OCI-LY7 (cell line): ENCODE measurements around the gene SCAF1. TPM values are rescaled to one million over a fixed set of nuclear protein-coding genes. Genes with fewer than 3 reads are reported as not detected.
A peak's percentile ranks its signal among the peaks of the same experiment; 100 is the strongest.

ENCODE experiments used
- BruUV-seq: library from RNA; stranded (reverse); fragments of 400-500 nt; replicated peaks from 2 replicates; lab custom pipeline; 2021; lab: Mats Ljungman, UMichigan
- CTCF ChIA-PET: fragments of 300-600 bp; sonication (Branson Sonifier 250); formaldehyde crosslinking; loops from one replicate; lab custom pipeline; 2022; ENCODE audit warnings: antibody characterized with exemption; ENCODE audit not compliant: unreplicated experiment; lab: Charles Lee
- POLR2A ChIA-PET: fragments of 300-600 bp; sonication (Branson Sonifier 250); formaldehyde crosslinking; loops from one replicate; lab custom pipeline; 2022; ENCODE audit warnings: antibody characterized with exemption; lab: Charles Lee
- DNase-seq: peaks from one replicate; pipeline ENCODE4 v3.0.0-alpha.2; 2015; ENCODE audit warnings: low spot score
- H2AFZ ChIP-seq: fragments of 200-600 bp; sonication (generic), shearing (Covaris generic); 2 replicates; pipeline ENCODE4 v1.6.1; 2014; ENCODE audit warnings: mild to moderate bottlenecking, antibody characterized with exemption, low read length, moderate library complexity
- H3K27ac ChIP-seq: fragments of 200-600 bp; sonication (generic); 2 replicates; pipeline ENCODE4 v1.5.1; 2014; ENCODE audit warnings: mixed run types, low read depth, mild to moderate bottlenecking, moderate library complexity, low read length, inconsistent platforms; ENCODE audit not compliant: poor library complexity, severe bottlenecking
- H3K36me3 ChIP-seq: fragments of 200-600 bp; sonication (generic); 2 replicates; pipeline ENCODE4 v1.6.1; 2014; ENCODE audit warnings: mild to moderate bottlenecking, antibody characterized with exemption, low read length, moderate library complexity, mixed read lengths; ENCODE audit not compliant: insufficient read depth
- H3K4me1 ChIP-seq: fragments of 200-600 bp; sonication (generic); 2 replicates; pipeline ENCODE4 v1.5.1; 2014; ENCODE audit warnings: mild to moderate bottlenecking, low read length; ENCODE audit not compliant: insufficient read depth, poor library complexity, severe bottlenecking
- H3K4me2 ChIP-seq: fragments of 200-600 bp; sonication (generic); 2 replicates; pipeline ENCODE4 v1.6.1; 2014; ENCODE audit warnings: mild to moderate bottlenecking, low read length
- H3K4me3 ChIP-seq: fragments of 200-600 bp; sonication (generic); 2 replicates; pipeline ENCODE4 v1.5.1; 2014; ENCODE audit warnings: mild to moderate bottlenecking, low read depth, low read length; ENCODE audit not compliant: poor library complexity, severe bottlenecking
- H3K79me2 ChIP-seq: fragments of 200-600 bp; sonication (generic); 2 replicates; pipeline ENCODE4 v1.6.1; 2016; ENCODE audit warnings: low read depth, mild to moderate bottlenecking, low read length, moderate library complexity, mixed read lengths; ENCODE audit not compliant: insufficient read depth
- H3K9me2 ChIP-seq: fragments of 200-600 bp; sonication (generic); 2 replicates; pipeline ENCODE4 v1.6.1; 2016; ENCODE audit warnings: mild to moderate bottlenecking, low read length, mixed read lengths; ENCODE audit not compliant: insufficient read depth
- H3K9me3 ChIP-seq: fragments of 200-600 bp; sonication (generic); 2 replicates; pipeline ENCODE4 v1.6.1; 2014; ENCODE audit warnings: mild to moderate bottlenecking, mixed run types, low read length, mixed read lengths
- H4K20me1 ChIP-seq: fragments of 200-600 bp; sonication (generic); 2 replicates; pipeline ENCODE4 v1.6.1; 2014; ENCODE audit warnings: mild to moderate bottlenecking, antibody characterized with exemption, low read length, moderate library complexity, mixed read lengths; ENCODE audit not compliant: insufficient read depth
- EZH2phosphoT487 ChIP-seq: fragments of 200-600 bp; sonication (generic); IDR thresholded peaks from 2 replicates; pipeline ENCODE4 v1.6.1; 2018; ENCODE audit warnings: low read depth, borderline replicate concordance, mild to moderate bottlenecking, mixed run types, antibody characterized with exemption, low read length, moderate library complexity, mixed read lengths
- intact Hi-C: fragments of 100-400 bp; cut with micrococcal nuclease; formaldehyde crosslinking; loops from one replicate; pipeline ENCODE4 v1.10.0; 2022; ENCODE audit not compliant: unreplicated experiment
- total RNA-seq, 2 experiments: library from RNA; depleted of rRNA in 1 of 2; stranded (reverse); fragments of >200 nt in 1 of 2; shearing (Covaris generic) in 1 of 2; gene quantifications; 2 replicates each; pipeline ENCODE4 v1.2.3, GENCODE V29; 2014 to 2022
- TF ChIP-seq, protein P1 (sequence below): fragments of 200-600 bp; sonication (generic); conservative IDR thresholded peaks from 2 replicates; pipeline ENCODE4 v1.5.1; 2014; ENCODE audit warnings: mild to moderate bottlenecking, antibody characterized with exemption, low read length, moderate library complexity, mixed read lengths

The SCAF1 gene
- total RNA-seq, 2 experiments from 2014 or later: 15.0 to 44.0 TPM

DNA sequence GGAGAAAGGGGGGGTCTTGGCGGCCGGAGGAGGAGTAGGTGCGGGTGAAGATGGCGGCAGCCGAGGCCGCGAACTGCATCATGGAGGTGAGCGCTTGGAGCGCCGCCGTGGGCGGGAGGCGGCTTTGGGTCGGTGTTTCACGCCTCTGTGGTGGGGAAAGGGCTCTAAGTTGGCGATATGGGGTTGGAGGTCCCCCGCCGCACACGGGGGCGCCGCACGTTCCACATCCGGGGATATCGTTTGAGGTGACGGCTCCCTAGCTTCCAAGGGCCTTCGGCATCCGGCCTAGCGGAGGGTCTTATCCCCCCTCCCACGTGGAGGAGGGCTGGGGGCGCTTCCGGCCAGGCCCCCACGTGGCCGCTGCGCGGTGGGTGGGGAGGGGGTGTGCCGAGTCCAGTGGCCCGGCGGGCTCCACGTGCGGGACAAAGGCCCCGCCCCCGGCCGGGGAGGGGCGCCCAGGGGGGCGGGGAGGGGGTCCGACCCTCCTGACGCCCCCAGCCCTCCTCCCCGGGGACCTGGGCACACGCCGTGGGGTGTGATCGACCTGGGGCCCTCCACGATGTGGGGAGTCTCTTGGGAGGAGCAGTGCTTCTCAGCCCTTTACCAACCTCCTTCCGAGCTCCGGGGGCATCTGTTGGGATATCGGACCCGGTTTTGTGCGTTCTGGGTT is 35.4 kb downstream of the SCAF1 start, which contains the start of gene PRMT1:
Gene PRMT1 (plus strand): TSS at position 41 of the 670 bp plus-strand sequence. CDS start 10 bp downstream, at position 51.
- ChIA-PET POLR2A (interaction anchor here (0.5 to 1.3 kb wide), 2 partner anchors 10 to 29 kb away, joined by 4 to 5 read pairs; no protein-coding TSS in a partner anchor), CTCF (interaction anchor here (0.6 kb wide), 2 partner anchors 150 to 164 kb away, joined by 3 to 6 read pairs; partner anchors contain the start of gene RCN3)
- Histone ChIP-seq H3K36me3 (peaks cover 36% of the 10 kb centered on the region), H3K79me2 (peaks cover 53% of the 10 kb centered on the region), H2AFZ (peak within 1 kb of the TSS; percentile 9; the same call in 1 of the 2 replicates), H3K27ac (peak within 1 kb of the TSS; percentile 84), H3K4me2 (peak within 1 kb of the TSS; percentile 95), H3K4me1 (peaks cover 54% of the 10 kb centered on the region), H3K9me2 (no peaks in the 10 kb centered on the region), H3K4me3 (peak within 1 kb of the TSS; percentile 96), H3K9me3 (no peaks in the 10 kb centered on the region), H4K20me1 (0 out of 2 replicates have a peak, but pooled peaks cover 9% of the 10 kb centered on the region)
- DNase-seq: peak; percentile 72
- TF ChIP-seq EZH2phosphoT487: no peak
- TF ChIP-seq, protein P1, sequence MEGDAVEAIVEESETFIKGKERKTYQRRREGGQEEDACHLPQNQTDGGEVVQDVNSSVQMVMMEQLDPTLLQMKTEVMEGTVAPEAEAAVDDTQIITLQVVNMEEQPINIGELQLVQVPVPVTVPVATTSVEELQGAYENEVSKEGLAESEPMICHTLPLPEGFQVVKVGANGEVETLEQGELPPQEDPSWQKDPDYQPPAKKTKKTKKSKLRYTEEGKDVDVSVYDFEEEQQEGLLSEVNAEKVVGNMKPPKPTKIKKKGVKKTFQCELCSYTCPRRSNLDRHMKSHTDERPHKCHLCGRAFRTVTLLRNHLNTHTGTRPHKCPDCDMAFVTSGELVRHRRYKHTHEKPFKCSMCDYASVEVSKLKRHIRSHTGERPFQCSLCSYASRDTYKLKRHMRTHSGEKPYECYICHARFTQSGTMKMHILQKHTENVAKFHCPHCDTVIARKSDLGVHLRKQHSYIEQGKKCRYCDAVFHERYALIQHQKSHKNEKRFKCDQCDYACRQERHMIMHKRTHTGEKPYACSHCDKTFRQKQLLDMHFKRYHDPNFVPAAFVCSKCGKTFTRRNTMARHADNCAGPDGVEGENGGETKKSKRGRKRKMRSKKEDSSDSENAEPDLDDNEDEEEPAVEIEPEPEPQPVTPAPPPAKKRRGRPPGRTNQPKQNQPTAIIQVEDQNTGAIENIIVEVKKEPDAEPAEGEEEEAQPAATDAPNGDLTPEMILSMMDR: no peak
- intact Hi-C loops: loop anchor here (2.0 to 10.0 kb wide), 4 partner anchors 87 to 1040 kb away; partner anchors contain the start of genes DBP and PRR12
- no TSS peak for BruUV-seq

DNA sequence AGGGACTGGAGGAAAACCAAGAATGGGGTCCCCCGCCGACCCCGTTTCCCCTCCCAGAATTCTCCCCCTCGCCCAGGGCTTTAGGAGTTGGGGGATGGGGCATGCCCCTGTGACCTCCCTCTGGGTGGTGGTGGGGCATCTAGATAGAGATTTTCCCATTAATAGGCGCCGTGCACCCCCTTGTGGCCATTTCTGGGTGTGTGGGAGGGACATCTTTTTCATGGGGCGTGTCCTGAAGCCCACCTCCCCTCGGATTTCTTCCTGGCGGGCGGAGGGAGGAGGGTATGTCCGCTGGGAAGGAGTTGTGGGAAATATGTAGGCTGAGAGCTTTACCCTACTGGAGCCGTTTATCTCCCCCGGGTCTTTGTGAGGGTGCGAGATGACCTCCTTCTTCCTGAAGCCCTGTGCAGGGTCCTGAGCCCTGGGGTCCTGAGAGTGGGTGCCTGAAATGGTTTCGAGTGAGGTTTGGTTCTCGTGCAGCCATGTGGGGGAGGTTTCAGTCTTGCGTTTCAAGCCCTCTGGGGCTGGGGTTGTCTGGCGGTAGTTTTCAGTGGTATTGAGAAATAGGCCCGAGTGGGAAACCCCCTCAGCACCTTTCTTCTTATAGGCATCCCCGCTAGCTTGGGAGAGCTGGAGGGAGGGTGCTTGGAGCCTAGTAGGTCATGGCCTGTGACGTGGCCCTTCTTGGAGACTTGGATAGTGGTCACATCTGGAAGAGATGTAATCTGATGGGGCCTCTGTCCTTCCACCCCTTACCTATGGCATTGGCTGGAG is 36.1 kb downstream of the SCAF1 start:
- ChIA-PET POLR2A (no interaction called here), CTCF (no interaction called here)
- Histone ChIP-seq H3K4me3 (peak overlapping the region; percentile 96), H3K27ac (peak overlapping the region; percentile 84), H3K9me3 (no peaks in the 10 kb centered on the region), H4K20me1 (0 out of 2 replicates have a peak, but pooled peaks cover 10% of the 10 kb centered on the region), H3K79me2 (peaks cover 56% of the 10 kb centered on the region), H3K36me3 (peaks cover 43% of the 10 kb centered on the region), H3K4me1 (peaks cover 47% of the 10 kb centered on the region), H3K4me2 (peak overlapping the region; percentile 95), H2AFZ (no peak overlapping the region), H3K9me2 (no peaks in the 10 kb centered on the region)
- TF ChIP-seq, protein P1: peak; percentile 86
- no peak for TF ChIP-seq EZH2phosphoT487
- peak; percentile 85 for DNase-seq
- intact Hi-C loops: loop anchor here (2.0 to 10.0 kb wide), 4 partner anchors 87 to 1041 kb away; partner anchors contain the start of genes DBP and PRR12
- TSS peak; percentile 49 for BruUV-seq
